ENCODE measurements around the gene CDKL1. TPM values are rescaled to one million over a fixed set of nuclear protein-coding genes. Genes with fewer than 3 reads are reported as not detected.

Gene CDKL1
- total and polyA plus RNA-seq, 2 of the 13 experiments (the other 11 are each of a cell fraction or from before 2014, with no cell fraction given): 4.4 to 5.1 TPM

DNA sequence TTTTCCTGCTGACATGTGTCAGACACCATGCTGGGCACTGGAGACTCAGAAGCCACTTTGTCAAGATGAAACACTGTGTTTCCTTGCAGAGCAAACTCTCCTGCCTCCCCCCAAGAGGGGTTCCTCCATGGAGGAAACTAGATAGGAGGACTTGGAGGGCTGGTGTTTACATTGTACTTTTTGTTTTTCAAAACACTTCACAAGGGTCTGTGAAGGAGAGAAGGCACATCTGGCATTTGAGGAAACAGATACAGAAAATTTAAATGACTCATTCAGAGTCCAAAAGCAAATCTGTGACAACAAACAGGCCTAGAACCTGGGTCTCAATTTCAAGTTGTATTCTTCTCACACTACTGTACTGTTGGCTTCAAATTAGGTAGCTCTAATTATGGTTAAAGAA is 6.7 kb upstream of the CDKL1 start:
- H3K27ac ChIP-seq (ENCODE audit: extremely low read length, insufficient read depth, low read length): no peak overlapping the region
- intact Hi-C loops (cut with micrococcal nuclease; ENCODE audit: unreplicated experiment): no loop called here
- H3K4me1 ChIP-seq (ENCODE audit: insufficient read depth, low read length): peaks cover 12% of the 10 kb centered on the region; the same call in 1 of the 2 replicates
- no peaks in the 10 kb centered on the region for H3K9me3 ChIP-seq (ENCODE audit: low read length)
- ATAC-seq: no peak
- H3K79me2 ChIP-seq (ENCODE audit: insufficient read depth, low read length): no peaks in the 10 kb centered on the region
- no peak for FAIRE-seq
- in situ Hi-C loops (cut with HindIII; ENCODE audit: extremely low pct_ligation_motif_present, low pct_unique_long_range_greater_than_20kb): no loop called here
- no peak overlapping the region for H3K9ac ChIP-seq (ENCODE audit: insufficient read depth, low read depth, low read length)
- H3K36me3 ChIP-seq (replicated peaks in 1 of 2; ENCODE audit: control insufficient read depth in 1 of 2, insufficient read depth in 2 of 2, low read length in 2 of 2): no peaks in the 10 kb centered on the region
- H2AFZ ChIP-seq (ENCODE audit: low read length): no peak overlapping the region
- H3K4me2 ChIP-seq (ENCODE audit: low read depth, low read length): no peak overlapping the region
- H4K20me1 ChIP-seq (ENCODE audit: insufficient read depth, low read length): no peaks in the 10 kb centered on the region
- ChIA-PET CTCF (ENCODE audit: low intra/inter-chr PET ratio, low total read pairs) (no interaction called here), POLR2A (no interaction called here)
- DNase-seq (ENCODE audit: low spot score): no peak
- BruUV-seq (replicated peaks): no TSS peak
- no peak overlapping the region for H3K4me3 ChIP-seq (replicated peaks in 1 of 3; ENCODE audit: insufficient read depth in 1 of 3, low read depth in 2 of 3, low read length in 3 of 3)
- no peaks in the 10 kb centered on the region for H3K27me3 ChIP-seq (ENCODE audit: control insufficient read depth in 1 of 2, insufficient read depth in 2 of 2, low read length in 2 of 2)
- TF ChIP-seq, protein P1, sequence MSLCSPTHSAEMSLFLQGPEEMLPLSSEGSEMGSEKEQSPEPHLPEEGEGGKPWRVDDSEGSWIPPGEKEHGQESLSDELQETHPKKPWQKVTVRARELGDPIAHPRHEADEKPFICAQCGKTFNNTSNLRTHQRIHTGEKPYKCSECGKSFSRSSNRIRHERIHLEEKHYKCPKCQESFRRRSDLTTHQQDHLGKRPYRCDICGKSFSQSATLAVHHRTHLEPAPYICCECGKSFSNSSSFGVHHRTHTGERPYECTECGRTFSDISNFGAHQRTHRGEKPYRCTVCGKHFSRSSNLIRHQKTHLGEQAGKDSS (CRISPR knock-in tag; IDR thresholded peaks at IDR 0.05; ENCODE audit: borderline replicate concordance, low read depth): no peak
- no peak for TF ChIP-seq SMC3 (IDR thresholded peaks at IDR 0.05; ENCODE audit: low read length)
- no peak for TF ChIP-seq KDM1A (CRISPR knock-in tag; IDR thresholded peaks at IDR 0.05)
- TF ChIP-seq DNMT1 (CRISPR knock-in tag; IDR thresholded peaks at IDR 0.05): no peak
- TF ChIP-seq, protein P2, sequence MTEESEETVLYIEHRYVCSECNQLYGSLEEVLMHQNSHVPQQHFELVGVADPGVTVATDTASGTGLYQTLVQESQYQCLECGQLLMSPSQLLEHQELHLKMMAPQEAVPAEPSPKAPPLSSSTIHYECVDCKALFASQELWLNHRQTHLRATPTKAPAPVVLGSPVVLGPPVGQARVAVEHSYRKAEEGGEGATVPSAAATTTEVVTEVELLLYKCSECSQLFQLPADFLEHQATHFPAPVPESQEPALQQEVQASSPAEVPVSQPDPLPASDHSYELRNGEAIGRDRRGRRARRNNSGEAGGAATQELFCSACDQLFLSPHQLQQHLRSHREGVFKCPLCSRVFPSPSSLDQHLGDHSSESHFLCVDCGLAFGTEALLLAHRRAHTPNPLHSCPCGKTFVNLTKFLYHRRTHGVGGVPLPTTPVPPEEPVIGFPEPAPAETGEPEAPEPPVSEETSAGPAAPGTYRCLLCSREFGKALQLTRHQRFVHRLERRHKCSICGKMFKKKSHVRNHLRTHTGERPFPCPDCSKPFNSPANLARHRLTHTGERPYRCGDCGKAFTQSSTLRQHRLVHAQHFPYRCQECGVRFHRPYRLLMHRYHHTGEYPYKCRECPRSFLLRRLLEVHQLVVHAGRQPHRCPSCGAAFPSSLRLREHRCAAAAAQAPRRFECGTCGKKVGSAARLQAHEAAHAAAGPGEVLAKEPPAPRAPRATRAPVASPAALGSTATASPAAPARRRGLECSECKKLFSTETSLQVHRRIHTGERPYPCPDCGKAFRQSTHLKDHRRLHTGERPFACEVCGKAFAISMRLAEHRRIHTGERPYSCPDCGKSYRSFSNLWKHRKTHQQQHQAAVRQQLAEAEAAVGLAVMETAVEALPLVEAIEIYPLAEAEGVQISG (CRISPR knock-in tag; IDR thresholded peaks at IDR 0.05): no peak
- TF ChIP-seq ZNF432 (CRISPR knock-in tag; IDR thresholded peaks at IDR 0.05; ENCODE audit: borderline replicate concordance): no peak
- TF ChIP-seq ZFAT (CRISPR knock-in tag; conservative IDR thresholded peaks at IDR 0.05): no peak
- TF ChIP-seq, protein P3, sequence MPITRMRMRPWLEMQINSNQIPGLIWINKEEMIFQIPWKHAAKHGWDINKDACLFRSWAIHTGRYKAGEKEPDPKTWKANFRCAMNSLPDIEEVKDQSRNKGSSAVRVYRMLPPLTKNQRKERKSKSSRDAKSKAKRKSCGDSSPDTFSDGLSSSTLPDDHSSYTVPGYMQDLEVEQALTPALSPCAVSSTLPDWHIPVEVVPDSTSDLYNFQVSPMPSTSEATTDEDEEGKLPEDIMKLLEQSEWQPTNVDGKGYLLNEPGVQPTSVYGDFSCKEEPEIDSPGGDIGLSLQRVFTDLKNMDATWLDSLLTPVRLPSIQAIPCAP (CRISPR knock-in tag; IDR thresholded peaks at IDR 0.05; ENCODE audit: low read depth): no peak
- TF ChIP-seq SRY (CRISPR knock-in tag; IDR thresholded peaks at IDR 0.05): no peak
- TF ChIP-seq, protein P4, sequence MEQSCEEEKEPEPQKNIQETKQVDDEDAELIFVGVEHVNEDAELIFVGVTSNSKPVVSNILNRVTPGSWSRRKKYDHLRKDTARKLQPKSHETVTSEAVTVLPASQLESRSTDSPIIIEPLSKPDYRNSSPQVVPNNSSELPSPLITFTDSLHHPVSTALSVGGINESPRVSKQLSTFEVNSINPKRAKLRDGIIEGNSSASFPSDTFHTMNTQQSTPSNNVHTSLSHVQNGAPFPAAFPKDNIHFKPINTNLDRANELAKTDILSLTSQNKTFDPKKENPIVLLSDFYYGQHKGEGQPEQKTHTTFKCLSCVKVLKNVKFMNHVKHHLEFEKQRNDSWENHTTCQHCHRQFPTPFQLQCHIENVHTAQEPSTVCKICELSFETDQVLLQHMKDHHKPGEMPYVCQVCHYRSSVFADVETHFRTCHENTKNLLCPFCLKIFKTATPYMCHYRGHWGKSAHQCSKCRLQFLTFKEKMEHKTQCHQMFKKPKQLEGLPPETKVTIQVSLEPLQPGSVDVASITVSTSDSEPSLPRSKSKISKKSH (CRISPR knock-in tag; IDR thresholded peaks at IDR 0.05; ENCODE audit: borderline replicate concordance): no peak
- TF ChIP-seq ZNF629 (CRISPR knock-in tag; conservative IDR thresholded peaks at IDR 0.05): no peak
- no peak for TF ChIP-seq ZNF761 (CRISPR knock-in tag; conservative IDR thresholded peaks at IDR 0.05)
- no peak for TF ChIP-seq SUZ12 (IDR thresholded peaks at IDR 0.05; ENCODE audit: low read depth, low read length)
- no peak for TF ChIP-seq NFYC (CRISPR knock-in tag; IDR thresholded peaks at IDR 0.05)
- TF ChIP-seq, protein P5, sequence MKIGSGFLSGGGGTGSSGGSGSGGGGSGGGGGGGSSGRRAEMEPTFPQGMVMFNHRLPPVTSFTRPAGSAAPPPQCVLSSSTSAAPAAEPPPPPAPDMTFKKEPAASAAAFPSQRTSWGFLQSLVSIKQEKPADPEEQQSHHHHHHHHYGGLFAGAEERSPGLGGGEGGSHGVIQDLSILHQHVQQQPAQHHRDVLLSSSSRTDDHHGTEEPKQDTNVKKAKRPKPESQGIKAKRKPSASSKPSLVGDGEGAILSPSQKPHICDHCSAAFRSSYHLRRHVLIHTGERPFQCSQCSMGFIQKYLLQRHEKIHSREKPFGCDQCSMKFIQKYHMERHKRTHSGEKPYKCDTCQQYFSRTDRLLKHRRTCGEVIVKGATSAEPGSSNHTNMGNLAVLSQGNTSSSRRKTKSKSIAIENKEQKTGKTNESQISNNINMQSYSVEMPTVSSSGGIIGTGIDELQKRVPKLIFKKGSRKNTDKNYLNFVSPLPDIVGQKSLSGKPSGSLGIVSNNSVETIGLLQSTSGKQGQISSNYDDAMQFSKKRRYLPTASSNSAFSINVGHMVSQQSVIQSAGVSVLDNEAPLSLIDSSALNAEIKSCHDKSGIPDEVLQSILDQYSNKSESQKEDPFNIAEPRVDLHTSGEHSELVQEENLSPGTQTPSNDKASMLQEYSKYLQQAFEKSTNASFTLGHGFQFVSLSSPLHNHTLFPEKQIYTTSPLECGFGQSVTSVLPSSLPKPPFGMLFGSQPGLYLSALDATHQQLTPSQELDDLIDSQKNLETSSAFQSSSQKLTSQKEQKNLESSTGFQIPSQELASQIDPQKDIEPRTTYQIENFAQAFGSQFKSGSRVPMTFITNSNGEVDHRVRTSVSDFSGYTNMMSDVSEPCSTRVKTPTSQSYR (CRISPR knock-in tag; IDR thresholded peaks at IDR 0.05; ENCODE audit: borderline replicate concordance): no peak
